AG04450 (cell line): ENCODE data around the gene SHBG. TPM values are rescaled to one million over a fixed set of nuclear protein-coding genes. Genes with fewer than 3 reads are reported as not detected.

Experiments used
- CTCF ChIA-PET: fragments of 300-600, 350-600 bp; formaldehyde crosslinking; extraction: SDS; loops from one replicate; lab custom pipeline; 2022; ENCODE audit warnings: antibody characterized with exemption, inconsistent platforms; lab: Charles Lee
- POLR2A ChIA-PET: fragments of 350-600 bp; formaldehyde crosslinking; extraction: SDS; loops from one replicate; lab custom pipeline; 2021; ENCODE audit warnings: antibody characterized with exemption, inconsistent platforms; lab: Yijun Ruan, JAX
- DNase-seq: peaks from one replicate; pipeline ENCODE4 v3.0.0-alpha.2; 2011; ENCODE audit warnings: low read depth, low spot score
- H3K27ac ChIP-seq: one replicate; pipeline ENCODE4 v1.5.1; 2012; ENCODE audit warnings: low read depth, low read length, control low read depth
- H3K27me3 ChIP-seq: one replicate; pipeline ENCODE4 v1.6.0; 2012; ENCODE audit warnings: low read length; ENCODE audit not compliant: control insufficient read depth, insufficient read depth
- H3K4me3 ChIP-seq: 2 replicates; pipeline ENCODE4 v1.5.1; 2011; ENCODE audit warnings: mild to moderate bottlenecking, low read depth, low read length, control low read depth
- H3K9me3 ChIP-seq: 2 replicates; pipeline ENCODE4 v1.5.1; 2012; ENCODE audit warnings: low read length; ENCODE audit not compliant: control insufficient read depth, insufficient read depth
- CTCF ChIP-seq: IDR thresholded peaks from 2 replicates; pipeline ENCODE4 v1.5.1; 2011; ENCODE audit warnings: low read depth, low read length, control low read depth, inconsistent platforms
- polyA minus RNA-seq: library from RNA; depleted of rRNA, polyadenylated mRNA; stranded (reverse); fragments of >200 nt; gene quantifications from 2 replicates; pipeline ENCODE4 v1.2.3, GENCODE V29; 2011; rRNA and poly(A)+ RNA removed
- polyA plus RNA-seq: library from polyadenylated mRNA; depleted of rRNA; stranded (reverse); fragments of >200 nt; gene quantifications from 2 replicates; pipeline ENCODE4 v1.2.3, GENCODE V29; 2011; rRNA removed

Gene SHBG, protein sequence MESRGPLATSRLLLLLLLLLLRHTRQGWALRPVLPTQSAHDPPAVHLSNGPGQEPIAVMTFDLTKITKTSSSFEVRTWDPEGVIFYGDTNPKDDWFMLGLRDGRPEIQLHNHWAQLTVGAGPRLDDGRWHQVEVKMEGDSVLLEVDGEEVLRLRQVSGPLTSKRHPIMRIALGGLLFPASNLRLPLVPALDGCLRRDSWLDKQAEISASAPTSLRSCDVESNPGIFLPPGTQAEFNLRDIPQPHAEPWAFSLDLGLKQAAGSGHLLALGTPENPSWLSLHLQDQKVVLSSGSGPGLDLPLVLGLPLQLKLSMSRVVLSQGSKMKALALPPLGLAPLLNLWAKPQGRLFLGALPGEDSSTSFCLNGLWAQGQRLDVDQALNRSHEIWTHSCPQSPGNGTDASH
- polyA plus RNA-seq = 0.35 and 0.50 TPM in 2 replicates
- polyA minus RNA-seq = 0.28 TPM in 1 of 2 replicates, not detected in the other

GRCh38 chr17:7629939-7630571 lies at the start of gene SHBG:
SHBG (plus strand) TSS chr17:7630135; CDS start chr17:7630173, 38 bp downstream.
- Histone ChIP-seq H3K4me3 (no peak within 1 kb of the TSS), H3K27me3 (no peaks in the 10 kb centered on the region), H3K27ac (no peak within 1 kb of the TSS), H3K9me3 (no peaks in the 10 kb centered on the region)
- CTCF ChIA-PET = interaction anchor here (0.6 to 6.2 kb wide), 2 partner anchors 21 to 58 kb away, joined by 3 to 134 read pairs; partner anchors contain the start of genes TP53 and WRAP53
- POLR2A ChIA-PET = no interaction called here
- TF ChIP-seq CTCF = no peak
- no peak for DNase-seq

- no peak overlapping the region for H3K4me3 ChIP-seq
- TF ChIP-seq CTCF = no peak
- H3K9me3 ChIP-seq = peaks cover 8% of the 10 kb centered on the region; the same call in 1 of the 2 replicates
- ChIA-PET CTCF (interaction anchor here (1.0 to 1.9 kb wide), 2 partner anchors 8 kb away, joined by 5 to 8 read pairs; no protein-coding TSS in a partner anchor), POLR2A (interaction anchor here (0.7 to 3.2 kb wide), 2 partner anchors 8 to 106 kb away, joined by 4 to 17 read pairs; partner anchors contain the start of genes TP53 and WRAP53)
- DNase-seq = no peak
- H3K27me3 ChIP-seq = no peaks in the 10 kb centered on the region
- H3K27ac ChIP-seq = no peak overlapping the region
Measured at GRCh38 chr17:7580604-7581575, 49.0 kb upstream of the SHBG start.

GRCh38 chr17:7582396-7583252 lies 47.3 kb upstream of the SHBG start:
- peak overlapping the region; percentile 92 for H3K4me3 ChIP-seq
- no peak for TF ChIP-seq CTCF
- no peaks in the 10 kb centered on the region for H3K27me3 ChIP-seq
- POLR2A ChIA-PET = interaction anchor here (0.5 to 2.2 kb wide), 5 partner anchors 9 to 276 kb away, joined by 3 to 44 read pairs (median 4); partner anchors contain the start of genes NEURL4, SAT2 and TP53
- H3K9me3 ChIP-seq = peaks cover 8% of the 10 kb centered on the region; the same call in 1 of the 2 replicates
- no peak for DNase-seq
- peak overlapping the region; percentile 97 for H3K27ac ChIP-seq
- CTCF ChIA-PET = interaction anchor here (1.0 kb wide), 1 partner anchor 22 kb away, joined by 7 read pairs; the partner anchor contains the start of gene SENP3
